Measurements from ENCODE around the gene NOMO2.
A peak's percentile ranks its signal among the peaks of the same experiment; 100 is the strongest.
"Not testable (repeated sequence)": the region's sequence is repeated elsewhere in the genome, so short reads cannot be mapped to it uniquely, and the experiment has no call there.

NOMO2 gene

GRCh38 chr16:18582902-18583301, 21.0 kb upstream of the NOMO2 start:
- no peak for TF ChIP-seq PPARA (CRISPR knock-in tag; IDR thresholded peaks at IDR 0.05; ENCODE audit: borderline replicate concordance)
- no peak for TF ChIP-seq ZFP3 (CRISPR knock-in tag; IDR thresholded peaks at IDR 0.05)
- ATAC-seq, result no peak

DNA sequence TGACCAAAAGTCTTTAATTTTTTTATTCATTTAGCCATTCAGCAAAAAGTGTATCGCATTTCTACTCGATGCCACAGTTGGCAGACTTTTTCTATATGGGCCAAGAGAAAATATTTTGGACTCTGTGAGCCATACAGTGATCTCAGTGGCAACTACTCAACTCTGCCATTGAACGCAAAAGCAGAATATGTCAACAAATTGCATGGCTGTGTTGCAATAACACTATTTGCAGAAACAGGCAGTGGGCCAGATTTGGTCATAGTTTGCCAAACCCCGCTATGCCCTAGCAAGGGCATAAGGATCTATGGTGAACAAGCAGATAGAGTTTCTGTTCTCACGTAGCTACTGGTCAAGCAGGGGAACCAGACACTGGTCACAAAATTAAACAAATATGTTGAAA, 18.5 kb upstream of the NOMO2 start:
- not testable (repeated sequence) for ATAC-seq

GRCh38 chr16:18579261-18579660, 17.4 kb upstream of the NOMO2 start:
- ATAC-seq, result not testable (repeated sequence)

DNA sequence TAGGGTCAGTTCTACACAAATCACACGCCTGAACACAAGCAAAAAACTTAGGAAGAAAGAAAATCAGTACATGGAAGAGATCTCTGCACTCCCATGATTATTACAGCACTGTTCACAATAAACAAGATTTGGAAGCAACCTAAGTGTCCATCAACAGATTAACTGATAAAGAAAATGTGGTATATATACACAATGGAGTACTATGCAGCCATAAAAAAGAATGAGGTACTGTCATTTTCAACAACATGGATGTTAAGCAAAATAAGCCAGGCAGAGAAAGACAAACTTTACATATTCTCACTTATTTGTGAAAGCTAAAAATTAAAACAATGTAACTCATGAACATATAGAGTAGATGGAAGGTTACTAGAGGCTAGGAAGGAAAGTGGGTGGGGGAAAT, 16.0 kb upstream of the NOMO2 start:
- peak; percentile 50; the same call in 1 of the 2 replicates for TF ChIP-seq ZNF8 (CRISPR knock-in tag; IDR thresholded peaks at IDR 0.05)
- ATAC-seq, result not testable (repeated sequence)

- ATAC-seq, result not testable (repeated sequence)
Observed at GRCh38 chr16:18575945-18576344, 14.0 kb upstream of the NOMO2 start.

- not testable (repeated sequence) for ATAC-seq
Observed at GRCh38 chr16:18575298-18575917, 13.5 kb upstream of the NOMO2 start.

- ATAC-seq, result not testable (repeated sequence)
Observed at GRCh38 chr16:18573887-18574286, 12.0 kb upstream of the NOMO2 start.

- ATAC-seq, result not testable (repeated sequence)
Observed at GRCh38 chr16:18572973-18573372, 11.1 kb upstream of the NOMO2 start.

DNA sequence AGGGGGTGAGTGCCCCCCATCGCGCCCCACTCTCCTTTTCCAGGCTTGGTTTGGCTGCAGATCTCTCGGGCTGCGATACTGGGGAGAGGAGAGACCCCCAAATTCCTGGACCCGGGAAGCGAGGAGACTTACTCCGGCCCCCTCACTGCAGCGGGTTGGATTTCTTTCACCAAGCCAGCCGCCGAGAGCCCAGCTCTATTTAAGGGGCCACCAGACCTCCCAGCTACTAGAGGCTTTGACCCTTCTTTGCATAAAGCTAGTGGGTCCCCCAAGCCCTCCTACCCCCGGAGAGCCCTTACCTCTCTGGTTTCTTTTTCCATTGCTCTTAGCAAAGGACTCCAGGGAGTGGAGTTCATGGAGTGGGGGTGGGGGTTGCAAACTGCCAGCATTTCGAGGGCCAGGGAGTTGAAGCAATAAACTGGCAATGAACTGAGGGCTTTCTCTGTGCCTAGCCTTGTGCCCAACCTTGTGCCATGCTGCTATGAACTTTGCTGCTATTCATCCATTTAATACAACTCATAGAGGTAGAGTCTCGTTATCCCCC, 9.5 kb upstream of the NOMO2 start:
- ATAC-seq, result peak; percentile 51

DNA sequence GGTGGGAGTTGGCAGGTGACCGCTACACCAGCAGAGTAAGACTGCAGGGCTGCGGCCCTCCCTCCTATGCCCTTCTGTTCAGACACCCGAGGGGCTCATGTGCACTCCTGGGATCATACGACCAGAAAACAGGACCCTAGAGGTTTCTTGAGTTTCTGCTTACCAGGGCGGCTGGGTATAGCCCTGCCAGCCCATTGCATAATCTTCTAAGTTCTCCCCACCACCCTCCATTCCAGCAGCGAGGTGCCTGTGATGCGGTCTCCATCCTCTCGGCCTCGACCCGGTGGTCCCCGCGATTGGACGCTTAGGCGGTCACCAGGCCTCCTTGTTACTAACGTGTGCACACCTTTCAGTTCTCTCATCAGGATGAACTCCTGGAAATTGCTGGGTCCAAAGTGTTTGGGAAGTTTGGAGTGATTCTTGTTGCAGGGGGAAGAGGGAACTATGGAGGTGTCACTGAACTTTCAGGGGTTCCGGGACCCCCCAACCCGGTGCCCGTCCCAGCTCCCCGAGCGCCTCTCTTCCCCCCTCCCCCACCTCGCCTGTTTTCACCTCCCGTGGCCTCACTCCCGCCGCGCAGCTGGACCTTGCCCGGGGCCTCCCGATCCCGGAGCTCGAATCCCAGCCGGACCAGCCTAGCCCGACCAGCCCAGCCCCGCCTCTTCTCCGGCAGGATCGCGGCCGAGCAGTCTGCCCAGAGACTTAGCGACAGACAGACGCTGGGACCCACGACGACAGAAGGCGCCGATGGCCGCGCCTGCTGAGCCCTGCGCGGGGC, 8.8 kb upstream of the NOMO2 start:
- peak; percentile 78 for ATAC-seq

DNA sequence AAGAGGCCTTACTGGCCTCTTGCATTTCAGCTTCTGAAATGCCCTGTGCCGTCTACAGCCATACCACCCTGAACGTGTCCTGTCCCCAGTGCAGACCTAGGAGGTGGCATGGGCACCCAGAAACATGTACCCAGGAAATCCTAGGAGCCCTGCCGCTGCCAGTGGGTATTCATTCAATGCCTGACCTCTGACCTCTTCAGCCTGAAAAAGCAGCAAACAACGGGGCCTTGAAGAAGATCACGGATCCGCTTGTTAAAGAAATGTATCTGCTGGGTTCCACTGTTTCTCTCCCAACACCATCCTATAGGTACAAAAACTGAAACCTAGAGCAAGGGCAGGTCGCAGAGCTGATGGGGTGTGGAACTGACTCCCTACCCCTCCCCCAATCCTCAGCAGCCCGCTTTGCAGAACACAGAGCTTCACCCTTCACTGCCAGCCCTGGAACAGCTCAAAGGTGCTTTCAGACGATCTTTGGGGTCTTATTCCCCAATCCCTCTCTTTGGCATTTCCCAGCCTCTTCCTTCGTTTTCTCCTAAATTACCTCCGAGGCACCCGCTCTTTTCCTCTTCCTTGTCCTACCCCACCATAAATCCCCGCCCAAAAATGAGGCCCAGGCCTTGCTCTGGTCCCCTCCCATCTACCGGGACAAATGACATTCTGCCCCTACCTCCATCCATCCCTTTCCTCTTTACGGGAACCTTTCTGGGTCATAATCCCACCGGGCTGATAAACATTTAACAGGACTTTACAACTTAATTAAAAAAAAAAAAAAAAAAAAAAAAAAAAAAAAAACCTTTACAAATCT, 1.3 kb downstream of the NOMO2 start:
- not testable (repeated sequence) for ATAC-seq

GRCh38 chr16:18553671-18554070, 8.2 kb downstream of the NOMO2 start:
- ATAC-seq, result not testable (repeated sequence)

GRCh38 chr16:18547382-18547781, 14.5 kb downstream of the NOMO2 start:
- ATAC-seq, result not testable (repeated sequence)

GRCh38 chr16:18546853-18547252, 15.0 kb downstream of the NOMO2 start:
- not testable (repeated sequence) for ATAC-seq

- ATAC-seq, result not testable (repeated sequence)
Observed at GRCh38 chr16:18544232-18545081, 17.4 kb downstream of the NOMO2 start.

- not testable (repeated sequence) for ATAC-seq
Observed at GRCh38 chr16:18541912-18542311, 20.0 kb downstream of the NOMO2 start.

- ATAC-seq, result peak; percentile 76
Observed at GRCh38 chr16:18537004-18537403, 24.9 kb downstream of the NOMO2 start.

DNA sequence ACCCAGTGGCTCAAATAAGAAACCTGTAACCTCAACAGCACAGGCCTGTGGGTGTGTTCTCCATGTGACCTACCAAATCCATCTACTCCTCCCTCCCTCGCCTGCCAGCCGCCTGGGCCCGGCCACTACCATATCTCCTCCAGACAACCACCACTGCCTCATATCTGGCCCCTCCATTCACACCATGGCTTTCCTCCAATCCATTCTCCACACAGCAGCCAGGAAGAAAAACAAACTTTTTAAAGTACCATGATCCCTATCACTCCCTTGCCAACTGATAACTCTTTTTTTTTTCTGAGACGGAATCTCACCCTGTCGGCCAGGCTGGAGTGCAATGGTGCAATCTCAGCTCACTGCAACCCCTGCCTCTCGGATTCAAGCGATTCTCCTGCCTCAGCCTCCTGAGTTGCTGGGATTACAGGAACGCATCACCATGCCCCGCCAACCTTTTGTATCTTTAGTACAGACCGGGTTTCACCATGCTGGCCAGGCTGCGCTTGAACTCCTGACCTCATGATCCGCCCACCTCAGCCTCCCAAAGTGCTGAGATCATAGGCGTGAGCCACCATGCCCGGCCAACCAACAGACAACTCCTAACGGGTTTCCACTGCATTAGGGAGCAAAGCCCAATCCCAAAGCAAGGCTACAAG, 26.3 kb downstream of the NOMO2 start:
- ATAC-seq, result not testable (repeated sequence)

GRCh38 chr16:18534308-18534707, 27.6 kb downstream of the NOMO2 start:
- not testable (repeated sequence) for ATAC-seq

DNA sequence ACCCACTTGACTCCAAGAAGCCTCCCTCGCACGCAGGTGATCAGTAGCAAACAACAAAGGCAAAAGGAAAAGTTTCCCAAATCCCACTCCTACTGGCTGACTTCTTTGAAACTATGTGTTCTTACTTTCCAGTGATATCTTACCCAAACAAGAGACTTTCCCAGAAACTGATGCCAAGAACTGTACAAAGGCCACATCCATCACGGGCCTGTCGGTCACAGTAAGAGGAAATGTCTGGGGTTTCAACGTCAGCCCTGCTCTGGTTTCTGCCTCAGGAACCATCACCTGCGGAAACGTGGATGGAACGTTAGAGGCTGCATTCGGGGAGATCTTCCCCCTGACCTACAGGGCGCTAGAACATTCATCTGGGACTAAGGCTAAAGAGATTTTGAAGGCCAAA, 30.6 kb downstream of the NOMO2 start:
- not testable (repeated sequence) for ATAC-seq
